Posterior vena cava (tissue), 2 donors: ENCODE data around the gene ZNF184. TPM values are rescaled to one million over a fixed set of nuclear protein-coding genes. Genes with fewer than 3 reads are reported as not detected.
"Not testable (repeated sequence)": the region's sequence is repeated elsewhere in the genome, so short reads cannot be mapped to it uniquely, and the experiment has no call there.

Experiments
- DNase-seq: peaks from one replicate; pipeline ENCODE4 v3.0.0-alpha.2; 2020; ENCODE audit warnings: low spot score
- intact Hi-C, 2 donors: fragments of 100-400 bp; cut with DNase I; formaldehyde crosslinking; loops; one replicate each; pipeline versions ENCODE4 v1.14.1 to v1.14.2; 2022 to 2023
- total RNA-seq, 2 donors: library from RNA; stranded (reverse); fragmentation: NEBNext Ultra II Directional; extraction: Animal tissue kit (Norgen Biotek cat#: 25700); gene quantifications; one replicate each; pipeline ENCODE4 v1.2.1, GENCODE V29; 2021
- donor health status: DM: yes; HTN: yes; CAD: no.
- donor health status: DM: yes; HTN: yes; CAD: no.

Gene ZNF184
- total RNA-seq, 2 donors from 2014 or later, result 6.3 to 6.5 TPM

DNA sequence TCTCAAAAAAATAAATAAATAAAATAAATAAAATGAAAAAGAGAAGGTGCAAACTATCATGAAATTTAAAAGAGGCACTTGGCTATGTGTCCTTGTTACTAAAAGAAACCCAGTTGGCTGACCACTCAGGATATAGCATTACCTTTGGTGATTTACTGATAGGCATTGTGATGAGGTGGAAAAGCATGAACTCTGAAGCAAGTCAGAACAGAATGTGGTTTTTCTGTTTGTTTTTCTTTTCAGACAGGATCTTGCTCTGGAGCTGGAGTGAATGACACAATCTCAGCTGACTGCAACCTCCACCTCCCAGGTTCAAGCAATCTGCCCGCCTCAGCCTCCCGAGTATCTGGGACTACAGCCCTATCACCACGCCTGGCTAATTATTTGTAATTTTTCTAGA is 31.9 kb downstream of the ZNF184 start:
- no peak for DNase-seq
- intact Hi-C loops, result no loop called here

DNA sequence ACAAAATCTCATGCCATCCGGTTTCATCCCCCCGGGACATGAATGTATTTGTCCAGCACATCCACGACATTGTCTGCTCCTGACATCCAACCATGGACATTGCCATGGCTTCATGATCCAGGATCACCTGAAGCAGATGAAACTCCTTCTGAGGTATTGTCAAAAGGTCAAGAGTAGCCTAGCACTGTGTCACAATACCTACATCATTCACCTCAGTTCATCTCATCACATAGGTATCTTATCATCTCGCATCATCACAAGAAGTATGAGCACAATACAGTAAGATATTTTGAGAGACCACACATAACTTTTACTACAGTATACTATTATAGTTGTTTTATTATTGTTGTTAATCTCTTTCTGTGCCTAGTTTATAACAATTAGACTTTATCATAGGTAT is 33.5 kb downstream of the ZNF184 start:
- intact Hi-C loops, result no loop called here

DNA sequence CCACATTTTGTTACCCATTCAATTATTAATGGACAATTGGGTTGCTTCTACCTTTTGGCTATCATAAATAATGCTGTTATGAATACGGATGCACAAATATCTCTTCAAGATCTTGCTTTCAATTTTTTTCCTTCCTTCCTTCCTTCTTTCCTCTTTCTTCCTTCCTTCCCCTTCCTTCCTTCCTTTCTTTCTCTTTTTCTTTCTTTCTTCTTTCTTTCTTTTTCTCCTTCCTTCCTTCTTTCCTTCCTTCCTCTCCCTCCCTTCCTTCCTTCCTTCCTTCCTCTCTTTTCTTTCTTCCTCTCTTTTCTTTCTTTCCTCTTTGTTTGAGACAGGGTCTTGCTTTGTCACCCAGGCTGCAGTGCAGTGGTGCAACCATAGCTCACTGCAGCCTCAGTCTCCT is 39.2 kb downstream of the ZNF184 start:
- DNase-seq, result no peak
- intact Hi-C loops, result no loop called here

More for the DNA sequence above, 33.5 kb downstream of the ZNF184 start:
- no peak for DNase-seq

DNA sequence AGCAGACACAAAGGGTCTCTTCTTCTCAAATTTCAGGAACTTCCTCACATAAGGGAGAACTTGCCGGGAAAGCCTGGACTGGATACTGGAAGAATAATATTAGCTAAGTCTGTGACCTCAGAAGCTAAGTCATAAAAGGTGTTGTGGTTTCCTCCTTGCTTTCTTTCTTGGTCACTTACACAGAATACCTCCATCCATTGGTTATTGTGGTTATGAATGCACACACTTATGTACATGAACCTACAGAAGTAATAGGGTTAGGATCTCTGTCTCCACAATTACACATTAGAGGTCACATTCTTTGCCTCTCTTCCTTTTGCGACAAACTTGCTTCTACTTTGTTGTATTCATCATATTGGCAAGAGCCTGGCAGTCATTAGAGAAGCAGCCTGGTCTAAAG is 43.9 kb downstream of the ZNF184 start:
- DNase-seq, result no peak
- intact Hi-C loops, result no loop called here

- intact Hi-C loops, result no loop called here
- no peak for DNase-seq
Observed at GRCh38 chr6:27428502-27428901, 44.4 kb downstream of the ZNF184 start.

GRCh38 chr6:27426045-27426620 is 46.8 kb downstream of the ZNF184 start:
- intact Hi-C loops, result no loop called here
- DNase-seq, result no peak

DNA sequence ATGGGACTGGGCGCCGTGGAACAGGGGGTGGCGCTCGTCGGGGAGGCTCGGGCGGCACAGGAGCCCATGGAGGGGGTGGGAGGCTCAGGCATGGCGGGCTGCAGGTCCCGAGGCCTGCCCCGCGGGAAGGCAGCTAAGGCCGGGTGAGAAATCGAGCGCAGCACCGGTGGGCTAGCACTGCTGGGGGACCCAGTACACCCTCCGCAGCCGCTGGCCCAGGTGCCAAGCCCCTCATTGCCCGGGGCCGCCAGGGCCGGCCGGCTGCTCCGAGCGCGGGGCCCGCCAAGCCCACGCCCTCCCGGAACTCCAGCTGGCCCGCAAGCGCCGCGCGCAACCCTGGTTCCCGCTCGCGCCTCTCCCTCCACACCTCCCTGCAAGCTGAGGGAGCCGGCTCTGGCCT is 48.1 kb downstream of the ZNF184 start:
- intact Hi-C loops, DNase-seq: not testable (repeated sequence)

- DNase-seq, result no peak
- intact Hi-C loops, result no loop called here
Observed at GRCh38 chr6:27422651-27423332, 50.1 kb downstream of the ZNF184 start.

GRCh38 chr6:27419363-27419762 is 53.5 kb downstream of the ZNF184 start:
- intact Hi-C loops, result no loop called here
- DNase-seq, result no peak

DNA sequence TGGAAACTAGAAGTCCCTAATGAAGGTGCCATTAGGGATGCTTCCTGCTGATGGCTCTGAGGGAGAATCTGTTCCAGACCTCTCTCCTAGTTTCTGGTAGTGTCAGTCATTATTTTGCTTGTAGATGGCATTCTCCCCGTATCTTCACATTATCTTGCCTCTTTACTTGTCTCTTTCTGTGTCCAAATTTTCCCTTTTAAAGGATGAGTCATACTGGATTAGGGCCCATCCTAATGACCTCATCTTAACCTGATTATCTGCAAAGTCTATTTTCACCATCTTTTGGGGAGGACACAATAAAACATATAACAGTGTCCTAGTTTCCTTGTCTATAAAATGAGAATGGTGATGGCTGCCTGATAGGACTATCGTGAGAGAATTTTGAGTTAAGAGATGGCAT is 57.0 kb downstream of the ZNF184 start:
- DNase-seq, result no peak
- intact Hi-C loops, result no loop called here

DNA sequence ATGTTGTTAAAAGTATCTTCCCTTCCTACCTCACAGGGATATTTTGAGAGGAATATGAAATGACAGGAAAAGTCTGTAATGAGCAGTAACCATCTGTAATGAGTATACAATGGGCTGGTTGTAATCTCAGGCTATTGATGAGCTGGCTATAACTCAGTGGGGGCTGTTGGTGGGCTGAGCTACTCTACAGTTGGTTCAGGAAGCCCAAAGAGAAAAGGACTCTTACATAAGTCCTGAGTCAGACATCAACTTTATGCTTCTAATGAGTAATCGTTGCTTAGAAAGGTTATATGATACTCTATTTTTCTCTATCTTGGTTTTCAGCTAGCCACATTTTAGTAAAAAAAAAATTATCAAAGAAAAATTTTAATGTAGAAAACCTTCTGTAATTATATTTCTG is 57.9 kb downstream of the ZNF184 start:
- intact Hi-C loops, result no loop called here
- no peak for DNase-seq

DNA sequence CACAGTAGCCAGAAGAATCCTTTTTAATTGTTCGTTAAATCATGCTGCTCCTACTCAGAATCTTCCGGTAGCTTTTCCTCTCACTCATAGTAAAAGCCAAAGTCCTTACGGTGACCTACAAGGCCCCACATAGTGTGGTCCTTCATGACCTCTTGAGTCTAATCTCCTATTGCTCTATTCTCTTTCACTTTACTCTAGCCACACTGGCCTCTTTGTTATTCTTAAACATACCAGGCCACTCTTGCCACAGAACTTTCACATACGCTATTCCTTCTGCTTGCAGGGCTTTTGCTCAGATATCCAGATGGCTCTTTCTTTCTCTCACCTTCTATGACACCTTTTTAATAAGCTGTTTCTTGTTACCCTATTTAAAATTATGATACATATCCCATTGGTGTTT is 58.6 kb downstream of the ZNF184 start:
- DNase-seq, result no peak
- intact Hi-C loops, result no loop called here

DNA sequence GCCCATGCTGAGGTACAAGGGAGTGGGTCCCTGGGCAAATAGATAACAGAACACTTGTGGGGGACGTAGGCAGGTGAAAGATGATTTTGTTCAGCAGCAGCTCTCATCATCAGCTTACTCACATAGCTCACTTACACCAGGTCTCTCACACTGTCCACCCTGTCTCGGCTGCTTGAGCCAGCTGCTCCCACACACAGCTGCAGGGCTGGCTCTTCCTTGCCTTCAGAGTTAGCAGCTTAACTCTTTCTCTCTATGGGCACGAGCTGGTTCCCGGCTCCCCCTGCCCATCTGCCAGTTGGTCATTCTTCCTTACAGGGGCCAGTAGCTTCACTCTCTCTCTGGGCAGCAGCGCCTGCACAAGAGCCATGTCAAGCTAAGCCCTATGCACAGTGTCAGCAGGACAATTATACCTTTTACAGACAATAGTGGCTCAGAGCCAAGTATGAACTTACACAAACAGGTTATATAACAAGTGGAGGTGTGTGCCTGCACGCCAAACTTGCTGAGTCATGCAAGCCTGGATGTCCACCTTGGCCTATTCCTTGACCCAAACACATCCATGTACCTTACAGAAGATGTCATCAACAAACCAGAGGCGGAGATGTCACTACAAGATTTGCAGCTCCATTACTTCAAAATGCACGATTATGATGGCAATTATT is 65.6 kb downstream of the ZNF184 start:
- intact Hi-C loops, result no loop called here

DNA sequence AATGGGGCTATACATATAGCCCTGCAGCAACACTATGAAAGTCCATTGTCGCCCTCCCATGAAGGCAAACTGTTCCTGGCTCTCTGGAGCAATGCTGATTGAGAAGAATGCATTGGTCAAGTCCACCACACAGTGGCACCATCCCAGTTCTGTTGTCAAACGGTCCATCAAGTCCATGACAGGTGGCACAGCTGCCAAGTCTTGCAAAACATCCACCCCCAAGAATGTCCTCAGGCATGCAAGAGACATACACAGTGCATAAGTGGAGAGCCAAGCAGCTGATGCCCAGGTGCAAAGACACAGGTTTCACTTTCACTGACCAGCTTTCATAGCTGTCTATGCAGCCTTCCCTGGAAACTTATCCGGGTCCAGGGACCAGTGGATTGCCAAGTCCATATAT is 66.8 kb downstream of the ZNF184 start:
- intact Hi-C loops, result no loop called here
- no peak for DNase-seq

More for the DNA sequence above, 65.6 kb downstream of the ZNF184 start:
- DNase-seq, result no peak

DNA sequence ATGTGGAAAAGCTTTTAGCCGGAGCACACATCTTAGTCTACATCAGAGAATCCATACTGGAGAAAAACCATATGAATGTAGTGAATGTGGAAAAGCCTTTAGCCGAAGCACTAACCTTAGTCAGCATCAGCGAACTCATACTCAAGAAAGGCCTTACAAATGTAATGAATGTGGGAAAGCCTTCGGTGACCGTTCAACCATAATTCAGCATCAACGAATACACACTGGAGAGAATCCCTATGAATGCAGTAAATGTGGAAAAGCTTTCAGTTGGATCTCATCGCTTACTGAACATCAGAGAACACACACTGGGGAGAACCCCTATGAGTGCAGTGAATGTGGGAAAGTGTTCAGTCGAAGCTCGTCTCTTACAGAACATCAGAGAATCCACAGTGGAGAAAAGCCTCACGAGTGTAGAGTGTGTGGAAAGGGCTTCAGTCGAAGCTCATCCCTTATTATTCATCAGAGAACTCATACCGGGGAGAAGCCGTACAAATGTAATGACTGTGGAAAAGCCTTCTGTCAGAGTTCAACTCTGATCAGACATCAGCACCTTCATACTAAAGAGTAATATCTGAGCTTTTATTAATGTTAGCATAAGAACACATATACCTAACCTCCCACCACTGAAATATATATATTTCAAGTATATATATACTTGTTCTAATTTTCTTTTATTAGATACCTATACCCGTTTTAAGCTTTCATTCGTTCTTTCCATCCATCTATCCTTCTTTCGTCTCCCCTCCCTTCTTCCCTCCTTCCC is 71.8 kb downstream of the ZNF184 start:
- no peak for DNase-seq
- intact Hi-C loops, result no loop called here

Other genes with a start within 250 kb of the ZNF184 start
- gene PRSS16, start 225.4 kb downstream of the ZNF184 start, total RNA-seq, result under 1 TPM in 1 of 2 donors, not detected in 1; 0.28 TPM
- not detected for gene POM121L2, start 160.8 kb downstream of the ZNF184 start, total RNA-seq
- gene ZNF391, start 84.3 kb downstream of the ZNF184 start, total RNA-seq, result 1 to 10 TPM; 2.4 to 3.3 TPM